Measurements from ENCODE around the gene RPL11. TPM values are rescaled to one million over a fixed set of nuclear protein-coding genes. Genes with fewer than 3 reads are reported as not detected.

Gene RPL11
- total and polyA plus RNA-seq, 10 of the 15 experiments (the other 5 are each of a cell fraction or from before 2014, with no cell fraction given), result 968 to 4,611 (median 2,521) TPM

DNA sequence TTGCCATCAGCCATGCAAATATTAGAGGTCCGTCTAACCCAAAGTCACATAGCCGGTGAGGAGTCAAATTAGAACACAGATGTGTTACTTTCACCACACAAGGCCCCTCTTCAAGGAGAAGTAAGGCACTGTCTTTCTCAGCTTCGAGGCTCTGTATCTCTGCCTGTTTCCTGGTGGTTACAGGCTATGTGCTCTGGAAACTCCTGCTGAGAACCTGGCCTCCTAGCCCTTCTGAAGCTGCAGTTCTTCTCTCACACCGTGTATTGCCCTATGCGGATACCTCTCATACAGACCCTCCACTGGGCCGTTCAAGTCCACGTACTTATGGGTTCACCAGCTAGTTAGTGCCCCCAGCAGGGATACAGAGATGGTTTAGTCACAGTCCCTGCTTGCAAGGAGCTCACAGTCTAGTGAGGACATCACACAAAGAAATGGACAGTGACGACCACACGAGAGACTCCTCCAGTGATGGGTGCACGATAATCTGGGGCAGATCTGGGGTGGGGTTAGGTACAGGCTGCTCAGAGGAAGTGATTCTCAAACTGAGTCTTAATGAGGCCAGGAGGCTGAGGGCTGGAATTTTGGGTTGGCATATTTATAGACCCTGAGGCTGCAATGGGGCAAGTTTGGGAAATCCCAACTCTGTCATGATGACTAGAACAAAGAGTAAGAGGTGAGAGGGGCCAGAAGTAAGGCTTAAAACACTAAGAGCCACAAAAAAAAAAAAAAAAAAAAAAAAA lies 28.8 kb downstream of the RPL11 start (continued):
- TF ChIP-seq, protein P1, sequence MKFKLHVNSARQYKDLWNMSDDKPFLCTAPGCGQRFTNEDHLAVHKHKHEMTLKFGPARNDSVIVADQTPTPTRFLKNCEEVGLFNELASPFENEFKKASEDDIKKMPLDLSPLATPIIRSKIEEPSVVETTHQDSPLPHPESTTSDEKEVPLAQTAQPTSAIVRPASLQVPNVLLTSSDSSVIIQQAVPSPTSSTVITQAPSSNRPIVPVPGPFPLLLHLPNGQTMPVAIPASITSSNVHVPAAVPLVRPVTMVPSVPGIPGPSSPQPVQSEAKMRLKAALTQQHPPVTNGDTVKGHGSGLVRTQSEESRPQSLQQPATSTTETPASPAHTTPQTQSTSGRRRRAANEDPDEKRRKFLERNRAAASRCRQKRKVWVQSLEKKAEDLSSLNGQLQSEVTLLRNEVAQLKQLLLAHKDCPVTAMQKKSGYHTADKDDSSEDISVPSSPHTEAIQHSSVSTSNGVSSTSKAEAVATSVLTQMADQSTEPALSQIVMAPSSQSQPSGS (IDR thresholded peaks at IDR 0.05; ENCODE audit: low read length), result peak; percentile 53
- TF ChIP-seq JUNB (IDR thresholded peaks at IDR 0.05) (peak; percentile 77), EED (IDR thresholded peaks at IDR 0.05; ENCODE audit: low read depth) (peak; percentile 78), WRNIP1 (IDR thresholded peaks at IDR 0.05; ENCODE audit: borderline replicate concordance, low read depth, low read length) (no peak), LARP7 (IDR thresholded peaks at IDR 0.05) (peak; percentile 50; the same call in 1 of the 2 replicates), EP300 (IDR thresholded peaks at IDR 0.05; ENCODE audit: borderline replicate concordance in 1 of 2, control insufficient read depth in 1 of 2, low read depth in 2 of 2, low read length in 2 of 2) (peak; percentile 64 to 72), CREB1 (IDR thresholded peaks at IDR 0.05; ENCODE audit: low read depth) (peak; percentile 62), POLR2A (IDR thresholded peaks at IDR 0.05; ENCODE audit: low read depth, low read length) (peak; percentile 68), MTA2 (IDR thresholded peaks at IDR 0.05; ENCODE audit: low read depth) (peak; percentile 82), SMAD5 (IDR thresholded peaks at IDR 0.05; ENCODE audit: low read depth) (peak; percentile 66; the same call in 1 of the 2 replicates), ETV6 (conservative IDR thresholded peaks at IDR 0.05 in 1 of 2, IDR thresholded peaks at IDR 0.05 in 1 of 2; ENCODE audit: borderline replicate concordance in 1 of 2, low read depth in 1 of 2) (peak in 1 of 2 experiments; percentile 18; a peak in 1 of 4 replicates), ZNF622 (IDR thresholded peaks at IDR 0.05) (no peak), GATAD2B (conservative IDR thresholded peaks at IDR 0.05; ENCODE audit: low read depth) (peak; percentile 63; the same call in 1 of the 2 replicates), MTA3 (IDR thresholded peaks at IDR 0.05; ENCODE audit: borderline replicate concordance, low read length) (0 out of 2 replicates have a peak, but pooled peaks have one; percentile 74), SMARCA5 (IDR thresholded peaks at IDR 0.05) (peak; percentile 93), STAT1 (conservative IDR thresholded peaks at IDR 0.05) (0 out of 2 replicates have a peak, but pooled peaks have one; percentile 45), GABPA (IDR thresholded peaks at IDR 0.05; ENCODE audit: low read depth) (0 out of 2 replicates have a peak, but pooled peaks have one; percentile 19), RB1 (IDR thresholded peaks at IDR 0.05; ENCODE audit: borderline replicate concordance) (peak; percentile 51; the same call in 1 of the 2 replicates), ATF7 (IDR thresholded peaks at IDR 0.05; ENCODE audit: low read depth) (peak; percentile 67), IKZF1 (conservative IDR thresholded peaks at IDR 0.05) (peak; percentile 91), NR2F1 (conservative IDR thresholded peaks at IDR 0.05) (peak; percentile 93), ZNF217 (IDR thresholded peaks at IDR 0.05) (peak; percentile 13; the same call in 1 of the 2 replicates), RUNX3 (IDR thresholded peaks at IDR 0.05; ENCODE audit: low read length) (peak; percentile 73), NBN (IDR thresholded peaks at IDR 0.05) (peak; percentile 81), SMC3 (IDR thresholded peaks at IDR 0.05; ENCODE audit: borderline replicate concordance, low read length) (peak; percentile 15; the same call in 1 of the 2 replicates), EZH2 (IDR thresholded peaks at IDR 0.05; ENCODE audit: borderline replicate concordance, control insufficient read depth, low read depth, low read length) (no peak), SPI1 (IDR thresholded peaks at IDR 0.05; ENCODE audit: borderline replicate concordance, insufficient read depth, low read depth, low read length) (peak; percentile 90), ZBED1 (IDR thresholded peaks at IDR 0.05; ENCODE audit: borderline replicate concordance) (peak; percentile 56; the same call in 1 of the 2 replicates)
- TF ChIP-seq, protein P2, sequence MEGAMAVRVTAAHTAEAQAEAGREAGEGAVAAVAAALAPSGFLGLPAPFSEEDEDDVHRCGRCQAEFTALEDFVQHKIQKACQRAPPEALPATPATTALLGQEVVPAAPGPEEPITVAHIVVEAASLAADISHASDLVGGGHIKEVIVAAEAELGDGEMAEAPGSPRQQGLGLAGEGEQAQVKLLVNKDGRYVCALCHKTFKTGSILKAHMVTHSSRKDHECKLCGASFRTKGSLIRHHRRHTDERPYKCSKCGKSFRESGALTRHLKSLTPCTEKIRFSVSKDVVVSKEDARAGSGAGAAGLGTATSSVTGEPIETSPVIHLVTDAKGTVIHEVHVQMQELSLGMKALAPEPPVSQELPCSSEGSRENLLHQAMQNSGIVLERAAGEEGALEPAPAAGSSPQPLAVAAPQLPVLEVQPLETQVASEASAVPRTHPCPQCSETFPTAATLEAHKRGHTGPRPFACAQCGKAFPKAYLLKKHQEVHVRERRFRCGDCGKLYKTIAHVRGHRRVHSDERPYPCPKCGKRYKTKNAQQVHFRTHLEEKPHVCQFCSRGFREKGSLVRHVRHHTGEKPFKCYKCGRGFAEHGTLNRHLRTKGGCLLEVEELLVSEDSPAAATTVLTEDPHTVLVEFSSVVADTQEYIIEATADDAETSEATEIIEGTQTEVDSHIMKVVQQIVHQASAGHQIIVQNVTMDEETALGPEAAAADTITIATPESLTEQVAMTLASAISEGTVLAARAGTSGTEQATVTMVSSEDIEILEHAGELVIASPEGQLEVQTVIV (IDR thresholded peaks at IDR 0.05; ENCODE audit: borderline replicate concordance, partially characterized antibody), result no peak

All from GM12878 (cell line).